ENCODE measurements around the gene PPP2R2C. TPM values are rescaled to one million over a fixed set of nuclear protein-coding genes. Genes with fewer than 3 reads are reported as not detected.

Gene PPP2R2C
- total RNA-seq, 1 experiment from 2014 or later: not detected

- H3K27me3 ChIP-seq (replicated peaks; ENCODE audit: insufficient read depth, low read depth, low read length, poor library complexity): no peaks in the 10 kb centered on the region
- BruUV-seq (replicated peaks): no TSS peak
- CTCF ChIA-PET: no interaction called here
- no peak overlapping the region for H3K4me3 ChIP-seq (ENCODE audit: low read depth, low read length, poor library complexity, severe bottlenecking)
- TF ChIP-seq EZH2 (IDR thresholded peaks at IDR 0.05; ENCODE audit: borderline replicate concordance, low read depth, low read length, poor library complexity, severe bottlenecking): no peak
- TF ChIP-seq CTCF (conservative IDR thresholded peaks at IDR 0.05; ENCODE audit: low read depth, low read length): no peak
- H3K27ac ChIP-seq (ENCODE audit: low read depth, low read length, poor library complexity, severe bottlenecking): no peak overlapping the region
- intact Hi-C loops (cut with micrococcal nuclease; ENCODE audit: unreplicated experiment): no loop called here
- H3K36me3 ChIP-seq (ENCODE audit: insufficient read depth, low read length, poor library complexity, severe bottlenecking): no peaks in the 10 kb centered on the region
- H3K9me3 ChIP-seq (ENCODE audit: low read depth, low read length, poor library complexity, severe bottlenecking): no peaks in the 10 kb centered on the region
- no peaks in the 10 kb centered on the region for H3K4me1 ChIP-seq (ENCODE audit: insufficient read depth, low read length, poor library complexity, severe bottlenecking)
- POLR2A ChIA-PET (ENCODE audit: low non-redundant PET): no interaction called here
- no peak for DNase-seq (ENCODE audit: low spot score)
Observed at GRCh38 chr4:6293661-6294060, 178.8 kb downstream of the PPP2R2C start.

GRCh38 chr4:6293097-6293445 is 179.3 kb downstream of the PPP2R2C start:
- intact Hi-C loops (cut with micrococcal nuclease; ENCODE audit: unreplicated experiment): no loop called here
- BruUV-seq (replicated peaks): no TSS peak
- CTCF ChIA-PET: no interaction called here
- Histone ChIP-seq H3K27me3 (replicated peaks; ENCODE audit: insufficient read depth, low read depth, low read length, poor library complexity) (no peaks in the 10 kb centered on the region), H3K4me3 (ENCODE audit: low read depth, low read length, poor library complexity, severe bottlenecking) (no peak overlapping the region), H3K4me1 (ENCODE audit: insufficient read depth, low read length, poor library complexity, severe bottlenecking) (no peaks in the 10 kb centered on the region), H3K27ac (ENCODE audit: low read depth, low read length, poor library complexity, severe bottlenecking) (no peak overlapping the region), H3K36me3 (ENCODE audit: insufficient read depth, low read length, poor library complexity, severe bottlenecking) (no peaks in the 10 kb centered on the region), H3K9me3 (ENCODE audit: low read depth, low read length, poor library complexity, severe bottlenecking) (no peaks in the 10 kb centered on the region)
- TF ChIP-seq CTCF (conservative IDR thresholded peaks at IDR 0.05; ENCODE audit: low read depth, low read length) (no peak), EZH2 (IDR thresholded peaks at IDR 0.05; ENCODE audit: borderline replicate concordance, low read depth, low read length, poor library complexity, severe bottlenecking) (no peak)
- POLR2A ChIA-PET (ENCODE audit: low non-redundant PET): no interaction called here
- no peak for DNase-seq (ENCODE audit: low spot score)

- H3K4me1 ChIP-seq (ENCODE audit: insufficient read depth, low read length, poor library complexity, severe bottlenecking): no peaks in the 10 kb centered on the region
- DNase-seq (ENCODE audit: low spot score): no peak
- no peaks in the 10 kb centered on the region for H3K36me3 ChIP-seq (ENCODE audit: insufficient read depth, low read length, poor library complexity, severe bottlenecking)
- TF ChIP-seq CTCF (conservative IDR thresholded peaks at IDR 0.05; ENCODE audit: low read depth, low read length) (no peak), EZH2 (IDR thresholded peaks at IDR 0.05; ENCODE audit: borderline replicate concordance, low read depth, low read length, poor library complexity, severe bottlenecking) (no peak)
- H3K4me3 ChIP-seq (ENCODE audit: low read depth, low read length, poor library complexity, severe bottlenecking): no peak overlapping the region
- ChIA-PET CTCF (no interaction called here), POLR2A (ENCODE audit: low non-redundant PET) (no interaction called here)
- H3K27ac ChIP-seq (ENCODE audit: low read depth, low read length, poor library complexity, severe bottlenecking): no peak overlapping the region
- no TSS peak for BruUV-seq (replicated peaks)
- H3K9me3 ChIP-seq (ENCODE audit: low read depth, low read length, poor library complexity, severe bottlenecking): no peaks in the 10 kb centered on the region
- intact Hi-C loops (cut with micrococcal nuclease; ENCODE audit: unreplicated experiment): no loop called here
- H3K27me3 ChIP-seq (replicated peaks; ENCODE audit: insufficient read depth, low read depth, low read length, poor library complexity): no peaks in the 10 kb centered on the region
Observed at GRCh38 chr4:6292376-6293096, 179.9 kb downstream of the PPP2R2C start.
